ENCODE results near the gene LARGE1. TPM values are rescaled to one million over a fixed set of nuclear protein-coding genes. Genes with fewer than 3 reads are reported as not detected.

Gene LARGE1
- total and polyA plus RNA-seq, 2 of the 8 experiments (the other 6 are each of a cell fraction or from before 2014, with no cell fraction given), result 43.7 to 83.0 TPM

GRCh38 chr22:33415401-33415800 is 504.9 kb downstream of the LARGE1 start:
- Histone ChIP-seq H2BK12ac (ENCODE audit: low read depth, low read length) (no peak overlapping the region), H3K23ac (ENCODE audit: insufficient read length) (no peak overlapping the region), H3K79me1 (ENCODE audit: low read depth, low read length) (0 out of 2 replicates have a peak, but pooled peaks cover 2% of the 10 kb centered on the region), H3K9me3 (ENCODE audit: insufficient read depth in 2 of 2, low read depth in 1 of 2, low read length in 1 of 2) (no peaks in the 10 kb centered on the region), H3K4me1 (replicated peaks in 1 of 4; ENCODE audit: control insufficient read depth in 3 of 4, insufficient read depth in 4 of 4, low read length in 3 of 4) (no peaks in the 10 kb centered on the region), H2BK120ac (replicated peaks; ENCODE audit: low read depth, low read length) (no peak overlapping the region), H3K56ac (replicated peaks; ENCODE audit: insufficient read length, low read depth, low read length) (no peak overlapping the region), H2AFZ (ENCODE audit: low read length) (no peak overlapping the region), H3K4me2 (ENCODE audit: insufficient read depth in 1 of 2, low read depth in 2 of 2, low read length in 2 of 2) (no peak overlapping the region), H4K8ac (ENCODE audit: extremely low read depth, insufficient read depth, low read length) (no peak overlapping the region), H2BK5ac (ENCODE audit: low read depth, low read length) (no peak overlapping the region), H2AK5ac (ENCODE audit: low read depth, low read length) (no peak overlapping the region), H3K9ac (replicated peaks in 1 of 4; ENCODE audit: extremely low read depth in 1 of 4, low read depth in 3 of 4, low read length in 3 of 4) (no peak overlapping the region), H3K79me2 (ENCODE audit: control insufficient read depth in 1 of 2, insufficient read depth in 2 of 2, low read length in 2 of 2) (no peaks in the 10 kb centered on the region), H3K27me3 (replicated peaks in 1 of 4; ENCODE audit: control insufficient read depth in 3 of 4, extremely low read depth in 1 of 4, insufficient read depth in 3 of 4, low read length in 3 of 4) (no peaks in the 10 kb centered on the region), H3K27ac (ENCODE audit: low read depth, low read length) (no peak overlapping the region), H3K14ac (ENCODE audit: insufficient read length) (no peak overlapping the region), H3K4ac (replicated peaks; ENCODE audit: insufficient read length, low read depth, low read length) (no peak overlapping the region), H2BK20ac (ENCODE audit: low read length) (no peak overlapping the region), H3K18ac (ENCODE audit: extremely low read depth, low read length) (no peak overlapping the region), H4K5ac (ENCODE audit: insufficient read length, low read depth, low read length) (no peak overlapping the region), H3K23me2 (ENCODE audit: low read depth, low read length) (no peaks in the 10 kb centered on the region), H4K20me1 (replicated peaks in 1 of 2; ENCODE audit: control insufficient read depth in 1 of 2, insufficient read depth in 2 of 2, low read length in 2 of 2) (peaks cover 0 to 1% of the 10 kb centered on the region in 2 experiments), H3K4me3 (ENCODE audit: extremely low read depth in 1 of 4, insufficient read depth in 2 of 4, low read depth in 3 of 4, low read length in 4 of 4) (no peak overlapping the region), H3K36me3 (ENCODE audit: control insufficient read depth in 2 of 4, insufficient read depth in 4 of 4, low read length in 3 of 4) (no peaks in the 10 kb centered on the region), H2BK15ac (ENCODE audit: low read length) (no peak overlapping the region), H4K91ac (replicated peaks; ENCODE audit: insufficient read length, low read length) (no peak overlapping the region)
- ChIA-PET POLR2A (ENCODE audit: partially characterized antibody) (no interaction called here), CTCF (ENCODE audit: partially characterized antibody) (interaction anchor here (0.9 to 1.7 kb wide), 5 partner anchors 22 to 117 kb away, joined by 3 read pairs; no protein-coding TSS in a partner anchor)
- no peak for DNase-seq (ENCODE audit: low read depth in 1 of 2, low spot score in 2 of 2)
- 80% methylated on average over 3 of the region's 3 CpGs; no CpG with 5 or more reads in 1 of the 2 experiments for WGBS, 2 experiments (ENCODE audit: extremely low coverage in 1 of 2, insufficient coverage in 1 of 2, insufficient read length in 1 of 2, insufficient replicate concordance in 2 of 2, low coverage in 1 of 2, low lambda C conversion rate in 2 of 2, missing lambda C conversion rate in 1 of 2)
- FAIRE-seq, result no peak
- TF ChIP-seq POU5F1 (IDR thresholded peaks at IDR 0.05; ENCODE audit: low read depth, low read length) (no peak), SP4 (IDR thresholded peaks at IDR 0.05; ENCODE audit: low read length) (no peak), TCF12 (IDR thresholded peaks at IDR 0.05; ENCODE audit: low read depth, low read length) (no peak), EP300 (IDR thresholded peaks at IDR 0.05; ENCODE audit: borderline replicate concordance in 1 of 2, low read depth in 2 of 2, low read length in 2 of 2) (no peak)
